Measurements from ENCODE around the gene RIF1.

The RIF1 gene

GRCh38 chr2:151403914-151404313, 5.8 kb upstream of the RIF1 start:
- TF ChIP-seq CTCF (IDR thresholded peaks at IDR 0.05): no peak

DNA sequence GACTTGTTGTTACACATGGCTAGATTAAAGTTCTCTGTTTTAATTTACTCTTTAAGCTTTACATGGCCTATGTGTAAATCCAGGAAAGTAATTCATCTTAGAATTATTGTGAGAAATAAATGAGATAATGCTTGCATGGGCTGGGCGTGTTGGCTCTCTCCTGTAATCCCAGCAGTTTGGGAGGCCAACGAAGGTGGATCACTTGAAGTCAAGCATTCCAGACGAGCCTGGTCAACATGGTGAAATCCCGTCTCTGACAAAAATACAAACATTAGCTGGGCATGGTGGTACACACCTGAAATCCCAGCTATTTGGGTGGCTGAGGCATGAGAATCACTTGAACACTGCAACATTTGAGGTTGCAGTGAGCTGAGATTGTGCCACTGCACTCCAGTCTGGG, 4.3 kb upstream of the RIF1 start:
- TF ChIP-seq CTCF (IDR thresholded peaks at IDR 0.05): no peak

DNA sequence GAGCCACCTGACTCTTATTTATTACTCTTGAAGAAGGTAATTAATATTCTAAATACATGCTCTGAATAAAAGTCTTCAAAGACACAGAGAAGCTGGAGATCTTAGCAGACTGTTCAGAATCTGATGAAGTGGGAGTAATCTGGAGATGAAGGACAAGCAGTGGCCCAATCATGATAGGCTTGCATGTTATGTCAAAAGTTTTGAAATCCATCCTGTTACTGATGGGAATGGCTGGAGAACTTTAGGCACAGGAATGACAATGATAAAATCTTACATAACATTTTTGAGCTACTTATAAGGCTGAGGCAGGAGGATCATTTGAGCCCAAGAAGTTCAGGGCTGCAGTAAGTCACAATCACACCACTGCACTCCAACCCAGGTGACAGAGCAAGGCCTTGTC, 2.4 kb upstream of the RIF1 start:
- no peak for TF ChIP-seq CTCF (IDR thresholded peaks at IDR 0.05)

- no peak for TF ChIP-seq CTCF (IDR thresholded peaks at IDR 0.05)
These were observed 708 bp upstream of the RIF1 start for GRCh38 chr2:151408788-151409600.

DNA sequence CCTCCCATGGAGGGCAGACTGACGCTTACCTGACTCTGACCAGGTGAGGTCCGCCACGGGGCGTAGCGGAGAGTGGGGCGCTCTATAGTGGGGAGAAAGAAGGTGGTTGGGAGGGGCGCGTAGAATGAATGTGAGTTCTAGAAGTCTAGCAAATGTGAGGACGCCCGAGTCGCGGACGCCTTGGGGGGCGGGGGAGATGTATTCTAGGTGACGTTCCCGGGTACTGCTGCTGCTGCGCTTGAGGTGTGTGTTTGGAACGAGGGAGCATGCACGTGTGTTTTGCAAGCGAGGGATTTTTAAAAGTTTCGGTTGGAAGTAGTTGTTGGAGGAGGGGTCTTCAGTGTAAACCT, 758 bp downstream of the RIF1 start:
- TF ChIP-seq CTCF (IDR thresholded peaks at IDR 0.05): no peak

DNA sequence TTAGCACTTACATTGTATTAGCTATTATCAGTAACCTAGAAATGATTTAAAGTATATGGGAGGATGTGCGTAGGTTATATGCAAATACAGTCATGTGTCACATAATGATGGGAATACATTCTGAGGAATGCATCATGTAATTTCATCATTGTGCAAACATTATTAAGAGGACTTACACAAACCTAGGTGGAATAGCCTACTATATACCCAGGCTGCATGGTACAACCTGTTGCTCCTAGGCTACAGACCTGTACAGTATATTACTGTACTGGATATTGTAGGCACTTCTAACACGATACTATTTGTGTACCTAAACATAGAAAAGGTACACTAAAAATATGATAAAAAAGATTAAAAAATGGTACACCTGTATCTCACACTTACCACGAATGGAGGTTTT, 7.9 kb downstream of the RIF1 start:
- no peak for TF ChIP-seq CTCF (IDR thresholded peaks at IDR 0.05)

DNA sequence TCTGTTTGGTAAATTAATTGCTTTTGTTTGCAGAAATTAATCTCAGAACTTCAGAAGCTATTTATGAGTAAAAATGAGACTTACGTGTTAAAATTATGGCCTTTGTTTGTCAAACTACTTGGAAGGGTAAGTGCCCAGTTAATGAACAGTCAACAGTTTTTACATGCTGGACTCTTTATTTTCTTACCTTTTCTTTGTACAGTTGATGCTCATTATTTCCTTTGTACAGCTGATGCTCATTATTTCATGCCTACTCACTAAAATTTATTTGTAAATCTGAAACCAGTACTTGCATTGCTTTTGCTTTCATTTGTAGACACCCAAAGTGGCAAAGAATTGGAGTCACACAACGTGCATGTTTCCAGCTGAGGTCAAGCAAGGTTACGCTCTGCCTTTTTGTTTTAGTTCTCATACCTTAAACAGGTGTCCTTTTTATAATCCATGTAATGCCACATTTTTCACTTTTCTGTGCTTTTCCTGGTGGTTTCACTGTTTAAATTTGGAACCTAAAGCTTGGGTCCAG, 13.3 kb downstream of the RIF1 start:
- TF ChIP-seq CTCF (IDR thresholded peaks at IDR 0.05): no peak
